Frontal cortex (tissue), 4 donors: ENCODE data around the gene SCGB2A2. TPM values are rescaled to one million over a fixed set of nuclear protein-coding genes. Genes with fewer than 3 reads are reported as not detected.

Experiments
- DNase-seq, 2 donors: peaks; one replicate each; pipeline ENCODE4 v3.0.0; 2012; ENCODE audit warnings: low spot score in 2 of 2
- FAIRE-seq: peaks from 2 replicates; lab custom pipeline; 2012; peaks lifted over from hg19 to GRCh38; lab: Jason Lieb, UNC
- total RNA-seq: library from RNA; depleted of rRNA; stranded (reverse); fragments of >200 nt; gene quantifications from one replicate; pipeline ENCODE4 v1.2.3, GENCODE V29; 2014
- donor health status: control.
- donor health status: control.
- donor health status: control.

SCGB2A2 gene
- total RNA-seq, 1 donor from 2014 or later = not detected

- no peak for FAIRE-seq
These were observed 25.5 kb downstream of the SCGB2A2 start for GRCh38 chr11:62295504-62295903.

GRCh38 chr11:62298975-62299374 lies 29.0 kb downstream of the SCGB2A2 start, which contains the start of gene SCGB1D4:
TSS of gene SCGB1D4 (minus strand) at chr11:62299075. CDS start at chr11:62299010, 65 bp downstream.
- no peak for FAIRE-seq
- DNase-seq = no peak

More at GRCh38 chr11:62295504-62295903, 25.5 kb downstream of the SCGB2A2 start:
- no peak for DNase-seq

GRCh38 chr11:62306227-62306626 lies 36.3 kb downstream of the SCGB2A2 start:
- FAIRE-seq = no peak
- no peak for DNase-seq

- DNase-seq (no peak), FAIRE-seq (no peak)
These were observed 38.0 kb downstream of the SCGB2A2 start for GRCh38 chr11:62307950-62308349.

GRCh38 chr11:62309991-62310390 lies 40.0 kb downstream of the SCGB2A2 start:
- FAIRE-seq (no peak), DNase-seq (no peak)

- FAIRE-seq = no peak
- DNase-seq = no peak
These were observed 45.5 kb downstream of the SCGB2A2 start for GRCh38 chr11:62315431-62315830.

- FAIRE-seq (no peak), DNase-seq (no peak)
These were observed 52.6 kb downstream of the SCGB2A2 start for GRCh38 chr11:62322524-62322923.

Other genes with a start within 250 kb of the SCGB2A2 start
- gene INCENP, start 146.1 kb upstream of the SCGB2A2 start, total RNA-seq = 22.0 TPM
- not detected for gene SCGB1D1, start 79.9 kb upstream of the SCGB2A2 start, total RNA-seq
- gene SCGB2A1, start 61.5 kb upstream of the SCGB2A2 start, total RNA-seq = not detected
- gene SCGB1D2, start 27.9 kb upstream of the SCGB2A2 start, total RNA-seq = not detected
- gene SCGB1D4, start 28.9 kb downstream of the SCGB2A2 start, total RNA-seq = not detected
- 33.4 TPM for gene ASRGL1, start 67.3 kb downstream of the SCGB2A2 start, total RNA-seq
- gene SCGB1A1, start 148.9 kb downstream of the SCGB2A2 start, total RNA-seq = not detected